Measurements from ENCODE around the gene NMNAT2. TPM values are rescaled to one million over a fixed set of nuclear protein-coding genes. Genes with fewer than 3 reads are reported as not detected.

NMNAT2 gene
- total RNA-seq, 2 donors from 2014 or later = 0.27 to 1.4 TPM

GRCh38 chr1:183394435-183394834 is 23.7 kb downstream of the NMNAT2 start:
- TF ChIP-seq CTCF (IDR thresholded peaks at IDR 0.05) = no peak
- Histone ChIP-seq H3K36me3 (no peaks in the 10 kb centered on the region), H3K27me3 (no peaks in the 10 kb centered on the region), H3K4me1 (no peaks in the 10 kb centered on the region), H3K9ac (ENCODE audit: low read depth in 2 of 2, low read length in 2 of 2) (no peak overlapping the region), H3K4me3 (no peak overlapping the region), H3K9me3 (no peaks in the 10 kb centered on the region), H3K27ac (no peak overlapping the region)
- DNase-seq = no peak
- intact Hi-C loops (cut with DNase I) = no loop called here

- Histone ChIP-seq H3K9me3 (no peaks in the 10 kb centered on the region), H3K4me3 (no peak overlapping the region)
- DNase-seq = no peak
Measured at GRCh38 chr1:183391863-183392262, 26.3 kb downstream of the NMNAT2 start.

GRCh38 chr1:183390561-183390960 is 27.6 kb downstream of the NMNAT2 start:
- DNase-seq = no peak
- no peaks in the 10 kb centered on the region for H3K9me3 ChIP-seq
- no peaks in the 10 kb centered on the region for H3K4me1 ChIP-seq
- H3K9ac ChIP-seq (ENCODE audit: low read depth in 2 of 2, low read length in 2 of 2) = no peak overlapping the region
- intact Hi-C loops (cut with DNase I) = no loop called here
- no peak overlapping the region for H3K4me3 ChIP-seq
- no peaks in the 10 kb centered on the region for H3K27me3 ChIP-seq
- no peak overlapping the region for H3K27ac ChIP-seq
- no peak for TF ChIP-seq CTCF (IDR thresholded peaks at IDR 0.05)
- H3K36me3 ChIP-seq = no peaks in the 10 kb centered on the region

More at GRCh38 chr1:183391863-183392262, 26.3 kb downstream of the NMNAT2 start:
- Histone ChIP-seq H3K27ac (no peak overlapping the region), H3K27me3 (no peaks in the 10 kb centered on the region), H3K4me1 (no peaks in the 10 kb centered on the region), H3K9ac (ENCODE audit: low read depth in 2 of 2, low read length in 2 of 2) (no peak overlapping the region), H3K36me3 (no peaks in the 10 kb centered on the region)
- no peak for TF ChIP-seq CTCF (IDR thresholded peaks at IDR 0.05)
- intact Hi-C loops (cut with DNase I) = no loop called here

- TF ChIP-seq CTCF (IDR thresholded peaks at IDR 0.05) = no peak
- Histone ChIP-seq H3K4me3 (no peak overlapping the region), H3K36me3 (no peaks in the 10 kb centered on the region), H3K27me3 (no peaks in the 10 kb centered on the region), H3K4me1 (no peaks in the 10 kb centered on the region), H3K27ac (no peak overlapping the region), H3K9me3 (no peaks in the 10 kb centered on the region), H3K9ac (ENCODE audit: low read depth in 2 of 2, low read length in 2 of 2) (no peak overlapping the region)
- DNase-seq = no peak
- intact Hi-C loops (cut with DNase I) = no loop called here
Measured at GRCh38 chr1:183388735-183389134, 29.4 kb downstream of the NMNAT2 start.

- H3K4me3 ChIP-seq = no peak overlapping the region
- H3K27ac ChIP-seq = no peak overlapping the region
- no peaks in the 10 kb centered on the region for H3K4me1 ChIP-seq
- H3K9ac ChIP-seq (ENCODE audit: low read depth in 2 of 2, low read length in 2 of 2) = no peak overlapping the region
- no peaks in the 10 kb centered on the region for H3K9me3 ChIP-seq
- intact Hi-C loops (cut with DNase I) = no loop called here
- no peak for DNase-seq
- no peaks in the 10 kb centered on the region for H3K27me3 ChIP-seq
- TF ChIP-seq CTCF (IDR thresholded peaks at IDR 0.05) = no peak
- H3K36me3 ChIP-seq = no peaks in the 10 kb centered on the region
Measured at GRCh38 chr1:183385340-183386144, 32.6 kb downstream of the NMNAT2 start.

Measured in colonic mucosa (tissue), 4 donors.